ENCODE measurements around the gene ITGAL.

DNA sequence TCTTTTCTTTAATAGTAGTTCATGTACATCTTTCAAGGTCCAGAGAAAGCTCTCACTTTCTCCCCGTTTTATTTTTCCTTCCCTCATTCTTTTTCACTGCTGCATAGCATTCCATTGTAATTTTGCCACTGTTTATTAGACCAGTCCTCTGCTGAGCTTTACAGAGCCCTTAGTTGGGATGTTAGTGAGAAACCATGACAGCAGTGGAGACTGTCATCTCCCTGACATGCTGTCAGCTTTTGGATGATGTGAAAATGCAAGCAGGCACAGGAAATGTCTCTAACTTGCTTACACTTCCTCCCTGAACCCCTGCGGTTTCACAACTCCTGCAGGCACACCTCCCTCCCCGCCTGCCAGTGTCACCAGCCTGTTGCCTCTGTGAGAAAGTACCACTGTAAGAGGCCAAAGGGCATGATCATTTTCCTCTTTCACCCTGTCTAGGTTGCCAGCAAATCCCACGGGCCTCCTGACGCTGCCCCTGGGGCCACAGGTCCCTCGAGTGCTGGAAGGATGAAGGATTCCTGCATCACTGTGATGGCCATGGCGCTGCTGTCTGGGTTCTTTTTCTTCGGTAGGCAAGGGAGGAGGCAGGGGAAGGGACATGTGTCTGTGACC is at the start of gene ITGAL:
- TF ChIP-seq FOXK2 (IDR thresholded peaks at IDR 0.05) = no peak
- no peak for TF ChIP-seq ELF4 (IDR thresholded peaks at IDR 0.05)
- TF ChIP-seq NFRKB (IDR thresholded peaks at IDR 0.05) = no peak
- no peak for TF ChIP-seq SP1 (IDR thresholded peaks at IDR 0.05)
- no peak for TF ChIP-seq ZNF384 (IDR thresholded peaks at IDR 0.05)
- no peak for TF ChIP-seq TARDBP (IDR thresholded peaks at IDR 0.05)
- no peak for TF ChIP-seq BHLHE40 (IDR thresholded peaks at IDR 0.05; ENCODE audit: borderline replicate concordance)
- TF ChIP-seq, protein P1, sequence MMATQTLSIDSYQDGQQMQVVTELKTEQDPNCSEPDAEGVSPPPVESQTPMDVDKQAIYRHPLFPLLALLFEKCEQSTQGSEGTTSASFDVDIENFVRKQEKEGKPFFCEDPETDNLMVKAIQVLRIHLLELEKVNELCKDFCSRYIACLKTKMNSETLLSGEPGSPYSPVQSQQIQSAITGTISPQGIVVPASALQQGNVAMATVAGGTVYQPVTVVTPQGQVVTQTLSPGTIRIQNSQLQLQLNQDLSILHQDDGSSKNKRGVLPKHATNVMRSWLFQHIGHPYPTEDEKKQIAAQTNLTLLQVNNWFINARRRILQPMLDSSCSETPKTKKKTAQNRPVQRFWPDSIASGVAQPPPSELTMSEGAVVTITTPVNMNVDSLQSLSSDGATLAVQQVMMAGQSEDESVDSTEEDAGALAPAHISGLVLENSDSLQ (IDR thresholded peaks at IDR 0.05) = no peak
- TF ChIP-seq HDGF (IDR thresholded peaks at IDR 0.05; ENCODE audit: borderline replicate concordance) = no peak
